H1 (cell line): ENCODE measurements around the gene PLCB1. TPM values are rescaled to one million over a fixed set of nuclear protein-coding genes. Genes with fewer than 3 reads are reported as not detected.

Experiments used
- CTCF ChIA-PET: fragments of 300-600 bp; sonication (Branson Sonifier 250); formaldehyde crosslinking; loops from one replicate; lab custom pipeline; 2021; ENCODE audit not compliant: partially characterized antibody; lab: Charles Lee
- POLR2A ChIA-PET: fragments of 300-600 bp; sonication (Branson Sonifier 250); formaldehyde crosslinking; loops from one replicate; lab custom pipeline; 2021; ENCODE audit warnings: inconsistent platforms; ENCODE audit not compliant: partially characterized antibody; lab: Charles Lee
- DNase-seq, 2 experiments: peaks; one replicate each; pipeline versions ENCODE4 v3.0.0 to v3.0.0-alpha.2; 2010 to 2022; ENCODE audit warnings: low spot score in 2 of 2, low read depth in 1 of 2, mixed read lengths in 1 of 2
- FAIRE-seq: peaks from 2 replicates; lab custom pipeline; 2011; peaks lifted over from hg19 to GRCh38; lab: Jason Lieb, UNC
- H2AFZ ChIP-seq: 2 replicates; pipeline ENCODE4 v1.8.1; 2012; ENCODE audit warnings: low read length, inconsistent platforms
- H2AK5ac ChIP-seq: 2 replicates; pipeline ENCODE4 v1.6.1; 2013; ENCODE audit warnings: low read depth, low read length
- H2BK120ac ChIP-seq: replicated peaks from 2 replicates; pipeline ENCODE3; 2013; ENCODE audit warnings: low read depth, low read length, inconsistent platforms
- H2BK12ac ChIP-seq: 2 replicates; pipeline ENCODE4 v1.6.1; 2013; ENCODE audit warnings: low read depth, low read length
- H2BK15ac ChIP-seq: 2 replicates; pipeline ENCODE4 v1.6.1; 2013; ENCODE audit warnings: low read length
- H2BK20ac ChIP-seq: 2 replicates; pipeline ENCODE4 v1.6.1; 2013; ENCODE audit warnings: low read length
- H2BK5ac ChIP-seq: 2 replicates; pipeline ENCODE4 v1.6.1; 2013; ENCODE audit warnings: low read depth, low read length
- H3K14ac ChIP-seq: 2 replicates; pipeline ENCODE4 v1.6.1; 2013; ENCODE audit warnings: inconsistent platforms; ENCODE audit not compliant: insufficient read length
- H3K18ac ChIP-seq: 2 replicates; pipeline ENCODE4 v1.6.1; 2013; ENCODE audit warnings: low read length; ENCODE audit errors: extremely low read depth
- H3K23ac ChIP-seq: 2 replicates; pipeline ENCODE4 v1.6.1; 2013; ENCODE audit warnings: inconsistent platforms; ENCODE audit not compliant: insufficient read length
- H3K23me2 ChIP-seq: 2 replicates; pipeline ENCODE4 v1.6.1; 2013; ENCODE audit warnings: low read depth, low read length
- H3K27ac ChIP-seq: 2 replicates; pipeline ENCODE4 v1.6.1; 2011; ENCODE audit warnings: low read depth, low read length, inconsistent platforms
- H3K27me3 ChIP-seq, 4 experiments: replicated peaks in 1 of 4; 1 replicate in 1 of 4; 2 replicates in 3 of 4; pipeline versions ENCODE4 v1.6.1 to v1.8.1; 2011 to 2013; ENCODE audit warnings: low read length in 3 of 4, mild to moderate bottlenecking in 3 of 4, inconsistent platforms in 2 of 4, mixed read lengths in 2 of 4, moderate library complexity in 1 of 4; ENCODE audit not compliant: control insufficient read depth in 3 of 4, insufficient read depth in 3 of 4; ENCODE audit errors: extremely low read depth in 1 of 4
- H3K36me3 ChIP-seq, 4 experiments: 2 replicates each; pipeline versions ENCODE4 v1.6.1 to v1.8.1; 2011 to 2013; ENCODE audit warnings: mild to moderate bottlenecking in 4 of 4, low read length in 3 of 4, moderate library complexity in 2 of 4, control low read depth in 1 of 4, inconsistent platforms in 1 of 4; ENCODE audit not compliant: insufficient read depth in 4 of 4, control insufficient read depth in 2 of 4
- H3K4ac ChIP-seq: replicated peaks from 2 replicates; pipeline ENCODE3; 2013; ENCODE audit warnings: low read length, low read depth, mixed read lengths, inconsistent platforms; ENCODE audit not compliant: insufficient read length
- H3K4me1 ChIP-seq, 4 experiments: replicated peaks in 1 of 4; 1 replicate in 1 of 4; 2 replicates in 3 of 4; pipeline versions ENCODE4 v1.6.1 to v1.8.1; 2011 to 2013; ENCODE audit warnings: low read length in 3 of 4, inconsistent platforms in 2 of 4, mixed read lengths in 1 of 4; ENCODE audit not compliant: insufficient read depth in 4 of 4, control insufficient read depth in 3 of 4
- H3K4me2 ChIP-seq, 2 experiments: 2 replicates each; pipeline versions ENCODE4 v1.6.1 to v1.8.1; 2011 to 2013; ENCODE audit warnings: low read depth in 2 of 2, low read length in 2 of 2, control low read depth in 1 of 2, inconsistent platforms in 1 of 2, mild to moderate bottlenecking in 1 of 2; ENCODE audit not compliant: insufficient read depth in 1 of 2
- H3K4me3 ChIP-seq, 4 experiments: fragments of 200-600, 300-600 bp in 1 of 4; sonication (generic), shearing (Covaris generic), sonication (Bioruptor Twin) in 1 of 4; 2 replicates each; pipeline versions ENCODE4 v1.5.1 to v1.8.1; 2011 to 2016; ENCODE audit warnings: low read length in 4 of 4, low read depth in 3 of 4, control low read depth in 2 of 4, inconsistent platforms in 2 of 4, mild to moderate bottlenecking in 2 of 4, mixed read lengths in 1 of 4, moderate library complexity in 1 of 4; ENCODE audit not compliant: insufficient read depth in 2 of 4; ENCODE audit errors: extremely low read depth in 1 of 4
- H3K56ac ChIP-seq: replicated peaks from 2 replicates; pipeline ENCODE3; 2013; ENCODE audit warnings: low read depth, mild to moderate bottlenecking, mixed read lengths, low read length, inconsistent platforms; ENCODE audit not compliant: insufficient read length
- H3K79me1 ChIP-seq: 2 replicates; pipeline ENCODE4 v1.6.1; 2013; ENCODE audit warnings: low read depth, low read length, control low read depth
- H3K79me2 ChIP-seq, 2 experiments: 2 replicates each; pipeline versions ENCODE4 v1.6.1 to v1.8.1; 2012 to 2013; ENCODE audit warnings: low read length in 2 of 2, mild to moderate bottlenecking in 2 of 2, inconsistent platforms in 1 of 2; ENCODE audit not compliant: insufficient read depth in 2 of 2, control insufficient read depth in 1 of 2
- H3K9ac ChIP-seq, 4 experiments: replicated peaks in 1 of 4; 1 replicate in 1 of 4; 2 replicates in 3 of 4; pipeline versions ENCODE4 v1.6.1 to v1.8.1; 2011 to 2013; ENCODE audit warnings: low read depth in 3 of 4, low read length in 3 of 4, control low read depth in 2 of 4, mild to moderate bottlenecking in 2 of 4, moderate library complexity in 2 of 4, inconsistent platforms in 1 of 4; ENCODE audit errors: extremely low read depth in 1 of 4
- H3K9me3 ChIP-seq, 2 experiments: 2 replicates each; pipeline versions ENCODE4 v1.6.1 to v1.8.1; 2012 to 2013; ENCODE audit warnings: mild to moderate bottlenecking in 2 of 2, moderate library complexity in 2 of 2, control low read depth in 1 of 2, inconsistent platforms in 1 of 2, low read depth in 1 of 2, low read length in 1 of 2, mixed read lengths in 1 of 2; ENCODE audit not compliant: insufficient read depth in 2 of 2
- H4K20me1 ChIP-seq, 2 experiments: replicated peaks in 1 of 2; 2 replicates each; pipeline versions ENCODE3 to v1.8.1; 2011 to 2013; ENCODE audit warnings: inconsistent platforms in 2 of 2, low read length in 2 of 2, mild to moderate bottlenecking in 1 of 2; ENCODE audit not compliant: insufficient read depth in 2 of 2, control insufficient read depth in 1 of 2
- H4K5ac ChIP-seq: 2 replicates; pipeline ENCODE4 v1.6.1; 2013; ENCODE audit warnings: low read length, low read depth, mixed read lengths, inconsistent platforms; ENCODE audit not compliant: insufficient read length
- H4K8ac ChIP-seq: 2 replicates; pipeline ENCODE4 v1.8.0; 2013; ENCODE audit warnings: mild to moderate bottlenecking, moderate library complexity, low read length, inconsistent platforms; ENCODE audit not compliant: insufficient read depth; ENCODE audit errors: extremely low read depth
- H4K91ac ChIP-seq: replicated peaks from 2 replicates; pipeline ENCODE3; 2013; ENCODE audit warnings: low read length, mixed read lengths, inconsistent platforms; ENCODE audit not compliant: insufficient read length
- ASH2L ChIP-seq: fragments of 200-600, 300-600 bp; sonication (generic); IDR thresholded peaks from one replicate; pipeline ENCODE4 v1.7.1; 2017; ENCODE audit warnings: low read length
- BACH1 ChIP-seq: IDR thresholded peaks from 2 replicates; pipeline ENCODE4 v1.6.1; 2012; ENCODE audit warnings: low read length, improper control_type of control experiment
- CTCF ChIP-seq, 3 experiments: IDR thresholded peaks; 1 replicate in 2 of 3; 2 replicates in 1 of 3; pipeline versions ENCODE4 v1.5.1 to v1.6.1; 2011; ENCODE audit warnings: low read length in 3 of 3, mild to moderate bottlenecking in 3 of 3, inconsistent platforms in 2 of 3, low read depth in 1 of 3, moderate library complexity in 1 of 3; ENCODE audit not compliant: insufficient read depth in 1 of 3; ENCODE audit errors: control extremely low read depth in 1 of 3
- EGR1 ChIP-seq: IDR thresholded peaks from 2 replicates; pipeline ENCODE4 v1.6.1; 2011; ENCODE audit warnings: low read depth, low read length, borderline replicate concordance
- PHF8 ChIP-seq: fragments of 200-600 bp; sonication (generic); conservative IDR thresholded peaks from 2 replicates; pipeline ENCODE4 v1.7.1; 2012; ENCODE audit warnings: low read depth, mild to moderate bottlenecking, inconsistent platforms, low read length, moderate library complexity
- POU5F1 ChIP-seq: IDR thresholded peaks from 2 replicates; pipeline ENCODE4 v1.6.1; 2011; ENCODE audit warnings: low read depth, mild to moderate bottlenecking, low read length, moderate library complexity
- RAD21 ChIP-seq, 2 experiments: IDR thresholded peaks in 1 of 2; conservative IDR thresholded peaks in 1 of 2; 2 replicates each; pipeline ENCODE4 v1.6.1; 2011; ENCODE audit warnings: low read depth in 2 of 2, low read length in 2 of 2, improper control_type of control experiment in 1 of 2, inconsistent platforms in 1 of 2, mild to moderate bottlenecking in 1 of 2, moderate library complexity in 1 of 2
- SRF ChIP-seq: IDR thresholded peaks from 2 replicates; pipeline ENCODE4 v1.6.1; 2011; ENCODE audit warnings: mild to moderate bottlenecking, low read depth, low read length, moderate library complexity
- WGBS, 2 experiments: shearing (Covaris generic) in 1 of 2; methylation state at CpG; one replicate each; pipeline versions ENCODE4 v1.1.6 to v1.1.7; 2013 to 2015; ENCODE audit warnings: low lambda C conversion rate in 2 of 2, mixed read lengths in 2 of 2, inconsistent platforms in 1 of 2, low coverage in 1 of 2, missing lambda C conversion rate in 1 of 2; ENCODE audit not compliant: insufficient replicate concordance in 2 of 2, insufficient coverage in 1 of 2, insufficient read length in 1 of 2; ENCODE audit errors: extremely low coverage in 1 of 2, missing lambda C conversion rate in 1 of 2; 5-methylcytosine and 5-hydroxymethylcytosine counted together
- polyA plus RNA-seq, 7 experiments: library from polyadenylated mRNA; depleted of rRNA in 3 of 7; stranded (reverse) in 5 of 7; unstranded in 2 of 7; fragments of >200 nt in 5 of 7; fragments of 200-250 nt in 2 of 7; gene quantifications; 1 replicate in 5 of 7; 2 replicates in 1 of 7; 4 replicates in 1 of 7; pipeline versions ENCODE4 v1.2.1 to v1.2.3, GENCODE V29; 2011 to 2013; ENCODE audit warnings: missing spikeins in 2 of 7, mixed read lengths in 2 of 7
- total RNA-seq: library from RNA; stranded (reverse); fragmentation: NEBNext Ultra II Directional; extraction: Animal tissue kit (Norgen Biotek cat#: 25700); gene quantifications from 2 replicates; pipeline ENCODE4 v1.2.1, GENCODE V29; 2021

PLCB1 gene
- total and polyA plus RNA-seq, 2 of the 8 experiments (the other 6 are each of a cell fraction or from before 2014, with no cell fraction given), result 2.6 to 9.1 TPM

DNA sequence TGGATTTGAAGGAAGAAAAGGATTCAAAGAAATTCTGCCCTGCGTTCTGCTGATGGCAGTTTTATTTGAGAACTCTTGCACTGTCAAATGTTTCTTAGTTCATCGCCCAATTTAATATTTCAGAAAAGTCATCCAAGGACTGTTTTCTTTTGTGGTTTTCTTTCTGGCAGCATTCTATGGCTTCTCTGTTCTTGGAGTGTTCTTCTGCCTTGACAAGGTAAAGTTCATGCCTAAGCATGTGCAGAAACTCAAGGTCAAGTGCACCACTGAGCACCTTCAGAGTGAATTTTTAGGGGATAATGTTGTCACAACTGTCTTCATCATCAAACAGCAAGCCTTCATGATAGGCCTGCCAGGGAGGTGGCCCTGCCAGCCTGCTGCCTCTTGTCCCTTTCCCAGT is 225.6 kb downstream of the PLCB1 start:
- Histone ChIP-seq H2BK15ac (no peak overlapping the region), H3K27ac (no peak overlapping the region), H2BK12ac (no peak overlapping the region), H2BK5ac (no peak overlapping the region), H3K4me1 (peaks cover 0 to 7% (median 1%) of the 10 kb centered on the region in 4 experiments; a peak in 3 of 7 replicates), H3K56ac (no peak overlapping the region), H4K5ac (no peak overlapping the region), H2AK5ac (no peak overlapping the region), H4K91ac (no peak overlapping the region), H3K36me3 (no peaks in the 10 kb centered on the region; a peak in 1 of 8 replicates), H4K20me1 (no peaks in the 10 kb centered on the region), H4K8ac (peak overlapping the region; percentile 84; the same call in 1 of the 2 replicates), H2BK20ac (no peak overlapping the region), H3K14ac (no peak overlapping the region), H3K9ac (no peak overlapping the region), H3K23me2 (no peaks in the 10 kb centered on the region), H3K18ac (no peak overlapping the region), H3K23ac (no peak overlapping the region), H3K79me2 (no peaks in the 10 kb centered on the region), H2BK120ac (no peak overlapping the region), H3K79me1 (no peaks in the 10 kb centered on the region), H3K4me2 (no peak overlapping the region), H3K4ac (no peak overlapping the region), H3K4me3 (no peak overlapping the region), H3K9me3 (no peaks in the 10 kb centered on the region), H2AFZ (no peak overlapping the region), H3K27me3 (no peaks in the 10 kb centered on the region)
- WGBS, 2 experiments, result 97% methylated on average over 2 of the region's 2 CpGs; no CpG with 5 or more reads in 1 of the 2 experiments
- DNase-seq (no peak), FAIRE-seq (no peak)
- POLR2A ChIA-PET, result no interaction called here
- CTCF ChIA-PET, result interaction anchor here (1.4 kb wide), 1 partner anchor 52 kb away, joined by 3 read pairs; no protein-coding TSS in a partner anchor
- TF ChIP-seq RAD21 (IDR thresholded peaks at IDR 0.05 in 1 of 2, conservative IDR thresholded peaks at IDR 0.05 in 1 of 2; ENCODE audit: low read depth in 2 of 2, low read length in 2 of 2) (no peak), CTCF (IDR thresholded peaks at IDR 0.05; ENCODE audit: control extremely low read depth in 1 of 3, insufficient read depth in 1 of 3, low read depth in 1 of 3, low read length in 3 of 3) (no peak), BACH1 (no peak), SRF (no peak), POU5F1 (no peak), EGR1 (no peak), ASH2L (no peak), PHF8 (no peak)
